Measurements from ENCODE around the gene VEGFC. TPM values are rescaled to one million over a fixed set of nuclear protein-coding genes. Genes with fewer than 3 reads are reported as not detected.

Gene VEGFC
- total RNA-seq, 2 experiments from 2014 or later = not detected

DNA sequence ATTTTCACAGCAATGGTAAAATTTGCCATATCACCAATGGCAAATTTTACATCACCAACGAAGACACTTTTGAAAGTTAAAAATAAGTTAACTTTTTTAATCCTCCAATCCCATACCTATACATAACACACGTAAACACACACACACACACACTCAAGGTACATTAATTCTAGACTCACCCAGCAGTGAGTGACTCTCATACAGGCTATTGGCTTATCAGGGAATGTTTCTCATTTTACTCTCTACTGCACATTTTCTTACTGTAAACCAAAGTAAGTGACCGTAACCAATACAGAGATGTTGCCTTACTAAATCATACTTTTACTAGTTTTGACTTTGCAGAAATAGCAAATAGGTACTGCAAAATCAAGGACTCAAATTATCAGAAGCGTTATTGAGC is 2.3 kb downstream of the VEGFC start:
- H3K4me3 Mint-ChIP-seq = no peak overlapping the region
- peaks cover 4% of the 10 kb centered on the region for H3K4me1 Mint-ChIP-seq
- no peak overlapping the region for H3K27ac Mint-ChIP-seq
- no peaks in the 10 kb centered on the region for H3K9me3 Mint-ChIP-seq
- no peak for DNase-seq
- no peaks in the 10 kb centered on the region for H3K36me3 Mint-ChIP-seq (ENCODE audit: low read depth)
- ChIA-PET CTCF (no interaction called here), POLR2A (no interaction called here)
- H3K27me3 Mint-ChIP-seq = peaks cover 44% of the 10 kb centered on the region

DNA sequence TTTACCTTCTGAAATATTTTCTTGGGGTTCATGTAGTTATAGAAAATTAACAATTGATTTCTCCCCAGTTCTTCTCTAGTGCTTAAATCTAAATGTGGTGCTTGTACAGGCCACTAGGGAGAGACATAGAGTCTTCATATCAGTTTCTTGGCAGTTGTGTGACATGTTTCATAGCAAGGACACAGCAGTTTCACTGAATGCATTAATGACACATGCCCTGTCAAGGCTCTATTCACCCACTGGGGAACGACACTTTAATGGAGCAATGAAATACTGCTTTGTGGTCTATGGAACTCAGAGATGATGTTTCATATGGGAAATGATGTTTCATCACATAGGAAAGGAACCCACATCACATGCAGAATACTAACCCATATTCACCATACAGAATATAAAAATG is 2.8 kb downstream of the VEGFC start:
- peak; percentile 7 for DNase-seq
- H3K4me3 Mint-ChIP-seq = no peak overlapping the region
- H3K27me3 Mint-ChIP-seq = peaks cover 42% of the 10 kb centered on the region
- H3K9me3 Mint-ChIP-seq = no peaks in the 10 kb centered on the region
- H3K4me1 Mint-ChIP-seq = peaks cover 4% of the 10 kb centered on the region
- ChIA-PET CTCF (no interaction called here), POLR2A (no interaction called here)
- no peak overlapping the region for H3K27ac Mint-ChIP-seq
- no peaks in the 10 kb centered on the region for H3K36me3 Mint-ChIP-seq (ENCODE audit: low read depth)

GRCh38 chr4:176788971-176789370 is 3.8 kb downstream of the VEGFC start:
- ChIA-PET CTCF (no interaction called here), POLR2A (no interaction called here)
- Mint-ChIP-seq H3K27ac (no peak overlapping the region), H3K36me3 (ENCODE audit: low read depth) (no peaks in the 10 kb centered on the region), H3K4me1 (peaks cover 4% of the 10 kb centered on the region), H3K4me3 (no peak overlapping the region), H3K9me3 (no peaks in the 10 kb centered on the region), H3K27me3 (peaks cover 34% of the 10 kb centered on the region)
- DNase-seq = no peak

DNA sequence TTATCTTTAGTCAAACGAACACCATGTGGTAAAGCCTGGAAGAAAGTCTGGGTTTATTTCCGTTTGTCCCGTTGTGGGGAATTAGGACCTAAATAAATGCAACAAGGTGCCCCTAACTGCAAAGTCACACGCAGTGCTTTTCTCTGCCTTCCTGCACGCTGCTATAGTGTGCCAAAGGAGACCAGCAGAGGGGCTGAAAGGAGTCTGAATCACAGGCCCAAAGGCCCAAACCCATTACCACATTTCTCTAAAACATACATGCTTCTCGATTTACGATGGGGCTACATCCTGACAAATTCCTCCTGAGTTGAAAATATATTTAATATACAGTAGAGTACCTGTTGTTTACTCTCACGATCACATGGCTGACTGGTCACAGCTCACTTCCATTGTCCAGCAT is 4.5 kb downstream of the VEGFC start:
- H3K4me3 Mint-ChIP-seq = no peak overlapping the region
- no peak overlapping the region for H3K27ac Mint-ChIP-seq
- H3K27me3 Mint-ChIP-seq = peaks cover 27% of the 10 kb centered on the region
- CTCF ChIA-PET = no interaction called here
- no peaks in the 10 kb centered on the region for H3K9me3 Mint-ChIP-seq
- DNase-seq = no peak
- POLR2A ChIA-PET = no interaction called here
- H3K36me3 Mint-ChIP-seq (ENCODE audit: low read depth) = no peaks in the 10 kb centered on the region
- peaks cover 2% of the 10 kb centered on the region for H3K4me1 Mint-ChIP-seq

DNA sequence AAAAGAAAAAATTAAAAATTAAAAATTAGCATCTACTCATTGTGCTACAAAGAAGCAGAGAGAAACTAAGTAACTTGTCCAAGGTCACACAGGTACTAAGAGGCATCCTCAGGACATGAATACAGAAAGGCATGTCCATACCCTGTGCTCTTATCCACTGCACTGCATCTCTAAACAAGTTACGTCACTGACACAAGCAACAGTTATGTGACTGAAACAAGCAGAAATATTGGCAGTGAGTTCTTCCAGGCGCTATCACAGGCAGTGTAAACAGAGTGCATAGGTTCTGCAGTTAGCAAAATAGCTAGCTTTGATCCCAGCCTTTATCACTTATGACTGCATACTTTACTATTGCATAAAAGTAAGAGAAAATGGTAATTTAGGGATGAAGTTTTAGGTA is 7.9 kb downstream of the VEGFC start:
- POLR2A ChIA-PET = no interaction called here

DNA sequence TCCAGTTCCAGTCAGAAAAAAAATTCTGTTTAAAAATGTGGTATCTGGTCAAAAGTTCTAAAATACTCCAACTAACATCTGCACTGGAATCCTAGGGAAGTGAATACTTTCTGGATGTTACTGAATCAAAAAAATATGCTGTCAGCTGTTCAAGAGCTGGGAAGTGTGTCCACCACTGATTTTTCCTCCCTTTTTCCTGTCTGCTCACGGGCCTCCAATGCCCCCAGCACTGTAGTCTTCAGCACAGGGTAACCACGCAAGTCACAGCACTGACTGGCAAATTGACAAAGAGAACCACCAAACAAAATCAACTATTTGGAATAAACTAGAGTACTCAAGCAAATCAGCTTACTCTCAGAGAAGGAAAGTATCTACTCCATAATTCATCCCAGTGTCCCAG is 9.9 kb downstream of the VEGFC start:
- H3K27me3 Mint-ChIP-seq = peaks cover 4% of the 10 kb centered on the region
- H3K36me3 Mint-ChIP-seq (ENCODE audit: low read depth) = no peaks in the 10 kb centered on the region
- no peaks in the 10 kb centered on the region for H3K9me3 Mint-ChIP-seq
- ChIA-PET CTCF (no interaction called here), POLR2A (no interaction called here)
- H3K4me1 Mint-ChIP-seq = no peaks in the 10 kb centered on the region
- no peak for DNase-seq
- H3K27ac Mint-ChIP-seq = no peak overlapping the region
- no peak overlapping the region for H3K4me3 Mint-ChIP-seq

More for the DNA sequence above, 7.9 kb downstream of the VEGFC start:
- CTCF ChIA-PET = no interaction called here
- H3K27me3 Mint-ChIP-seq = peaks cover 7% of the 10 kb centered on the region
- no peaks in the 10 kb centered on the region for H3K9me3 Mint-ChIP-seq
- DNase-seq = no peak
- H3K4me3 Mint-ChIP-seq = no peak overlapping the region
- H3K4me1 Mint-ChIP-seq = no peaks in the 10 kb centered on the region
- no peak overlapping the region for H3K27ac Mint-ChIP-seq
- H3K36me3 Mint-ChIP-seq (ENCODE audit: low read depth) = no peaks in the 10 kb centered on the region

GRCh38 chr4:176782191-176782590 is 10.5 kb downstream of the VEGFC start:
- no peak for DNase-seq
- ChIA-PET POLR2A (no interaction called here), CTCF (no interaction called here)
- no peaks in the 10 kb centered on the region for H3K4me1 Mint-ChIP-seq
- H3K4me3 Mint-ChIP-seq = no peak overlapping the region
- no peak overlapping the region for H3K27ac Mint-ChIP-seq
- H3K9me3 Mint-ChIP-seq = no peaks in the 10 kb centered on the region
- H3K27me3 Mint-ChIP-seq = peaks cover 2% of the 10 kb centered on the region
- H3K36me3 Mint-ChIP-seq (ENCODE audit: low read depth) = no peaks in the 10 kb centered on the region

GRCh38 chr4:176781739-176782100 is 11.0 kb downstream of the VEGFC start:
- Mint-ChIP-seq H3K27me3 (peaks cover 2% of the 10 kb centered on the region), H3K36me3 (ENCODE audit: low read depth) (no peaks in the 10 kb centered on the region), H3K4me1 (no peaks in the 10 kb centered on the region), H3K9me3 (no peaks in the 10 kb centered on the region), H3K4me3 (no peak overlapping the region), H3K27ac (no peak overlapping the region)
- ChIA-PET CTCF (no interaction called here), POLR2A (no interaction called here)
- no peak for DNase-seq

GRCh38 chr4:176780995-176781738 is 11.6 kb downstream of the VEGFC start:
- peaks cover under 1% of the 10 kb centered on the region for H3K27me3 Mint-ChIP-seq
- H3K4me3 Mint-ChIP-seq = no peak overlapping the region
- H3K9me3 Mint-ChIP-seq = no peaks in the 10 kb centered on the region
- CTCF ChIA-PET = no interaction called here
- no peaks in the 10 kb centered on the region for H3K4me1 Mint-ChIP-seq
- DNase-seq = no peak
- POLR2A ChIA-PET = no interaction called here
- H3K36me3 Mint-ChIP-seq (ENCODE audit: low read depth) = no peaks in the 10 kb centered on the region
- no peak overlapping the region for H3K27ac Mint-ChIP-seq

DNA sequence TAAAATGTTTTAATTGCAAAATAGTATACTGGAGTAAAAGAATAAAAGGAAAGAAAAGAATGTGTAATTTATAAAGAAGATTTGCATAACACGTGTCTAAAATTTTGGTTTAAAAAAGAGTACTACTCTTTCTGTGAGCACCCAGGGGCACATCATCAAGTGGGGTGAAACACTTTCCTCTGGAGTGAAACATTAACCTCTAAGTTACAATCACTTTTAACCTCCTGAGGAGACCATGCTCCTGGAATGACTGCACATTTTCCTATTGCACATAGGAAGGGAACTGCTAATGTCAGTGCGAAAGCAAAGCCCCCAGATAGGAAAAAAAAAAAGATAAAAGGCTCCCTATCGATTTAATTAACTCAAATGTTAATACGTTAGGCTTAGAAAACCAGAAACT is 13.3 kb downstream of the VEGFC start:
- H3K27me3 Mint-ChIP-seq = no peaks in the 10 kb centered on the region
- ChIA-PET POLR2A (no interaction called here), CTCF (no interaction called here)
- H3K9me3 Mint-ChIP-seq = no peaks in the 10 kb centered on the region
- no peak overlapping the region for H3K27ac Mint-ChIP-seq
- H3K4me3 Mint-ChIP-seq = no peak overlapping the region
- no peaks in the 10 kb centered on the region for H3K36me3 Mint-ChIP-seq (ENCODE audit: low read depth)
- H3K4me1 Mint-ChIP-seq = no peaks in the 10 kb centered on the region
- no peak for DNase-seq

DNA sequence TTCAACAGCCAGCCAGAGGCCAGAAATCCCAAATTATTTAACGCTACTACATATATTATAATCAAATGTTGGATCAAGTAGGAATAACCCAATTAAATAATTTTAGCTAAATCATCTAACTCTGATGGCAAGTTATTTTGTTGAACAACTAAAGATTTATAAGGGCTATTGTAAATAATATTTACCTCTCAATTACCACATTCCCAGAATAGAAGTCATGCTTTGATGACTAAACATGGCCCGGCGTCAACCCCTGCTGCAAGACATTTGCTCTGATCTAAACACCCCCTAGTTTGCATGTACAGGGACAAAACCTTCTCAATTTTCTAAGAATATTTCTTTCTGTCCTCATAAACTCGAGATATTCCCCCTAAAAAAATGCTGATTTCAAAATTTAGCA is 14.2 kb downstream of the VEGFC start:
- Mint-ChIP-seq H3K4me3 (no peak overlapping the region), H3K9me3 (no peaks in the 10 kb centered on the region), H3K27me3 (no peaks in the 10 kb centered on the region), H3K36me3 (ENCODE audit: low read depth) (no peaks in the 10 kb centered on the region), H3K27ac (no peak overlapping the region), H3K4me1 (no peaks in the 10 kb centered on the region)
- CTCF ChIA-PET = no interaction called here
- DNase-seq = no peak
- POLR2A ChIA-PET = no interaction called here

GRCh38 chr4:176778063-176778462 is 14.7 kb downstream of the VEGFC start:
- Mint-ChIP-seq H3K36me3 (ENCODE audit: low read depth) (no peaks in the 10 kb centered on the region), H3K4me3 (no peak overlapping the region), H3K9me3 (no peaks in the 10 kb centered on the region), H3K27me3 (no peaks in the 10 kb centered on the region), H3K27ac (no peak overlapping the region), H3K4me1 (no peaks in the 10 kb centered on the region)
- DNase-seq = no peak
- ChIA-PET CTCF (no interaction called here), POLR2A (no interaction called here)

- Mint-ChIP-seq H3K27me3 (no peaks in the 10 kb centered on the region), H3K27ac (no peak overlapping the region), H3K4me3 (no peak overlapping the region), H3K4me1 (no peaks in the 10 kb centered on the region), H3K36me3 (ENCODE audit: low read depth) (no peaks in the 10 kb centered on the region), H3K9me3 (no peaks in the 10 kb centered on the region)
- CTCF ChIA-PET = no interaction called here
- no peak for DNase-seq
- POLR2A ChIA-PET = no interaction called here
Measured at GRCh38 chr4:176775338-176775737, 17.4 kb downstream of the VEGFC start.

GRCh38 chr4:176774852-176775251 is 17.9 kb downstream of the VEGFC start:
- H3K36me3 Mint-ChIP-seq (ENCODE audit: low read depth) = no peaks in the 10 kb centered on the region
- no peak for DNase-seq
- H3K4me1 Mint-ChIP-seq = no peaks in the 10 kb centered on the region
- H3K4me3 Mint-ChIP-seq = no peak overlapping the region
- POLR2A ChIA-PET = no interaction called here
- no peaks in the 10 kb centered on the region for H3K27me3 Mint-ChIP-seq
- no peaks in the 10 kb centered on the region for H3K9me3 Mint-ChIP-seq
- CTCF ChIA-PET = no interaction called here
- no peak overlapping the region for H3K27ac Mint-ChIP-seq

Measured in activated CD4-positive, alpha-beta T cell treated with anti-CD3 and anti-CD28 coated beads, Interleukin-2, amount 10 ng/mL, durations not matched to agents 7 days and 5 days (primary cell).